ENCODE results near the gene PVALEF.
"Not testable (repeated sequence)": the region's sequence is repeated elsewhere in the genome, so short reads cannot be mapped to it uniquely, and the experiment has no call there.

DNA sequence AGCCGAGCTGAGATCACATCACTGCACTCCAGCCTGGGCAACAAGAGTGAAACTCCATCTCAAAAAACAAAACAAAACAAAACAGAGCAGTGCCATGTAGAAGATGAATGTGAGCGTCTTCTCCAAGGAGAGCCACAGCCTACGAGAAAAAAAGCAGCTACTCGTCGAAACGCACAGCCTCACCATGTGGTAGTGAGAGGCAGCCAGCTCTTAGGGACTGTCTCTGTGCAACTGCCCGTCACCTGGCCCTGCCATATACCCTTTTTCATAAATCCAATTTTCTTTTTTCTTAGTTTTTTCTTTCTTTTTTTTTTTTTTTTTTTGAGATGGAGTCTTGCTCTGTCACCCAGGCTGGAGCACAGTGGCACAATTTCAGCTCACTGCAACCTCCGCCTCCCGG is 11.3 kb upstream of the PVALEF start:
- TF ChIP-seq, protein P1, sequence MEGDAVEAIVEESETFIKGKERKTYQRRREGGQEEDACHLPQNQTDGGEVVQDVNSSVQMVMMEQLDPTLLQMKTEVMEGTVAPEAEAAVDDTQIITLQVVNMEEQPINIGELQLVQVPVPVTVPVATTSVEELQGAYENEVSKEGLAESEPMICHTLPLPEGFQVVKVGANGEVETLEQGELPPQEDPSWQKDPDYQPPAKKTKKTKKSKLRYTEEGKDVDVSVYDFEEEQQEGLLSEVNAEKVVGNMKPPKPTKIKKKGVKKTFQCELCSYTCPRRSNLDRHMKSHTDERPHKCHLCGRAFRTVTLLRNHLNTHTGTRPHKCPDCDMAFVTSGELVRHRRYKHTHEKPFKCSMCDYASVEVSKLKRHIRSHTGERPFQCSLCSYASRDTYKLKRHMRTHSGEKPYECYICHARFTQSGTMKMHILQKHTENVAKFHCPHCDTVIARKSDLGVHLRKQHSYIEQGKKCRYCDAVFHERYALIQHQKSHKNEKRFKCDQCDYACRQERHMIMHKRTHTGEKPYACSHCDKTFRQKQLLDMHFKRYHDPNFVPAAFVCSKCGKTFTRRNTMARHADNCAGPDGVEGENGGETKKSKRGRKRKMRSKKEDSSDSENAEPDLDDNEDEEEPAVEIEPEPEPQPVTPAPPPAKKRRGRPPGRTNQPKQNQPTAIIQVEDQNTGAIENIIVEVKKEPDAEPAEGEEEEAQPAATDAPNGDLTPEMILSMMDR (IDR thresholded peaks at IDR 0.05 in 4 of 5, conservative IDR thresholded peaks at IDR 0.05 in 1 of 5): not testable (repeated sequence)
- not testable (repeated sequence) for TF ChIP-seq POLR2A (IDR thresholded peaks at IDR 0.05)
